ENCODE data around the gene CD52. TPM values are rescaled to one million over a fixed set of nuclear protein-coding genes. Genes with fewer than 3 reads are reported as not detected.

CD52 gene
- total RNA-seq, 1 experiment from 2014 or later: 2.8 TPM

- ATAC-seq (no peak), DNase-seq (ENCODE audit: low spot score) (no peak)
- no peak for TF ChIP-seq MLX (CRISPR knock-in tag; IDR thresholded peaks at IDR 0.05)
- peaks cover 22% of the 10 kb centered on the region for H3K4me1 Mint-ChIP-seq
- H3K36me3 Mint-ChIP-seq: no peaks in the 10 kb centered on the region
- no peaks in the 10 kb centered on the region for H3K9me3 Mint-ChIP-seq
- CTCF ChIA-PET: interaction anchor here (1.5 kb wide), 1 partner anchor 17 kb away, joined by 10 read pairs; no protein-coding TSS in a partner anchor
- POLR2A ChIA-PET: no interaction called here
- H3K27me3 Mint-ChIP-seq (ENCODE audit: low read depth): no peaks in the 10 kb centered on the region
- no peak overlapping the region for H3K4me3 Mint-ChIP-seq
- no peak overlapping the region for H3K27ac Mint-ChIP-seq
Measured at GRCh38 chr1:26302733-26303405, 14.9 kb upstream of the CD52 start.

GRCh38 chr1:26305667-26306289 is 12.0 kb upstream of the CD52 start:
- CTCF ChIA-PET: interaction anchor here (1.4 to 1.6 kb wide), 2 partner anchors 21 to 111 kb away, joined by 4 read pairs; no protein-coding TSS in a partner anchor
- no peaks in the 10 kb centered on the region for H3K9me3 Mint-ChIP-seq
- H3K4me3 Mint-ChIP-seq: peak overlapping the region; percentile 99
- no peak for DNase-seq (ENCODE audit: low spot score)
- no peaks in the 10 kb centered on the region for H3K27me3 Mint-ChIP-seq (ENCODE audit: low read depth)
- no peaks in the 10 kb centered on the region for H3K36me3 Mint-ChIP-seq
- ATAC-seq: no peak
- peak overlapping the region; percentile 96 for H3K27ac Mint-ChIP-seq
- TF ChIP-seq HMGXB4 (CRISPR knock-in tag; IDR thresholded peaks at IDR 0.05): no peak
- no peak for TF ChIP-seq TEAD1 (CRISPR knock-in tag; IDR thresholded peaks at IDR 0.05)
- no peak for TF ChIP-seq FOXP4 (CRISPR knock-in tag; IDR thresholded peaks at IDR 0.05)
- no peak for TF ChIP-seq CREM (CRISPR knock-in tag; IDR thresholded peaks at IDR 0.05)
- no peak for TF ChIP-seq ZNF219 (CRISPR knock-in tag; IDR thresholded peaks at IDR 0.05; ENCODE audit: borderline replicate concordance)
- peaks cover 23% of the 10 kb centered on the region for H3K4me1 Mint-ChIP-seq
- POLR2A ChIA-PET: no interaction called here

GRCh38 chr1:26306290-26307229 is 11.2 kb upstream of the CD52 start, which contains the start of gene UBXN11:
Gene UBXN11, minus strand, starts transcription at chr1:26306636. Its CDS starts 3,753 bp downstream, at chr1:26302883.
- peak within 1 kb of the TSS; percentile 99 for H3K4me3 Mint-ChIP-seq
- ChIA-PET CTCF (interaction anchor here (0.7 to 5.2 kb wide), 7 partner anchors 15 to 137 kb away, joined by 3 to 42 read pairs (median 3); partner anchors contain the start of genes CEP85 and ZNF593), POLR2A (no interaction called here)
- H3K27ac Mint-ChIP-seq: peak within 1 kb of the TSS; percentile 96
- H3K27me3 Mint-ChIP-seq (ENCODE audit: low read depth): no peaks in the 10 kb centered on the region
- ATAC-seq (peak; percentile 100), DNase-seq (ENCODE audit: low spot score) (peak; percentile 94)
- H3K9me3 Mint-ChIP-seq: no peaks in the 10 kb centered on the region
- H3K4me1 Mint-ChIP-seq: peaks cover 23% of the 10 kb centered on the region
- no peaks in the 10 kb centered on the region for H3K36me3 Mint-ChIP-seq
- no peak for TF ChIP-seq OVOL2 (CRISPR knock-in tag; IDR thresholded peaks at IDR 0.05; ENCODE audit: borderline replicate concordance)
- no peak for TF ChIP-seq TEAD1 (CRISPR knock-in tag; IDR thresholded peaks at IDR 0.05)
- no peak for TF ChIP-seq ZBTB43 (CRISPR knock-in tag; IDR thresholded peaks at IDR 0.05)
- TF ChIP-seq NFYB (CRISPR knock-in tag; conservative IDR thresholded peaks at IDR 0.05; ENCODE audit: low read depth): peak; percentile 83
- no peak for TF ChIP-seq PRRX2 (CRISPR knock-in tag; IDR thresholded peaks at IDR 0.05)
- no peak for TF ChIP-seq JAZF1 (CRISPR knock-in tag; IDR thresholded peaks at IDR 0.05)
- TF ChIP-seq FOXK1 (CRISPR knock-in tag; IDR thresholded peaks at IDR 0.05): peak; percentile 85
- TF ChIP-seq ERG (CRISPR knock-in tag; IDR thresholded peaks at IDR 0.05): no peak
- TF ChIP-seq CREM (CRISPR knock-in tag; IDR thresholded peaks at IDR 0.05): no peak
- TF ChIP-seq ZNF671 (CRISPR knock-in tag; IDR thresholded peaks at IDR 0.05): no peak
- no peak for TF ChIP-seq TEAD4 (CRISPR knock-in tag; IDR thresholded peaks at IDR 0.05)
- no peak for TF ChIP-seq ZNF219 (CRISPR knock-in tag; IDR thresholded peaks at IDR 0.05; ENCODE audit: borderline replicate concordance)
- peak; percentile 79; the same call in 1 of the 2 replicates for TF ChIP-seq ARID4B (CRISPR knock-in tag; IDR thresholded peaks at IDR 0.05; ENCODE audit: borderline replicate concordance)

Data from WTC11 (cell line).